Activated effector memory CD4-positive, alpha-beta T cell treated with anti-CD3 and anti-CD28 coated beads, Interleukin-2, amount 50 U/mL, for 16 hours (primary cell): ENCODE results near the gene RAPGEF5.
A peak's percentile ranks its signal among the peaks of the same experiment; 100 is the strongest.
"Not testable (repeated sequence)": the region's sequence is repeated elsewhere in the genome, so short reads cannot be mapped to it uniquely, and the experiment has no call there.

ENCODE experiments used
- DNase-seq: peaks from one replicate; pipeline ENCODE4 v3.0.0-alpha.2; 2020

The RAPGEF5 gene

GRCh38 chr7:22113041-22113440, 243.9 kb downstream of the RAPGEF5 start:
- DNase-seq: no peak

GRCh38 chr7:22111661-22112060, 245.3 kb downstream of the RAPGEF5 start:
- DNase-seq: no peak

GRCh38 chr7:22110881-22111280, 246.1 kb downstream of the RAPGEF5 start:
- no peak for DNase-seq

GRCh38 chr7:22110227-22110839, 246.6 kb downstream of the RAPGEF5 start:
- peak; percentile 78 for DNase-seq

- no peak for DNase-seq
Observed at GRCh38 chr7:22109761-22110160, 247.2 kb downstream of the RAPGEF5 start.

- no peak for DNase-seq
Observed at GRCh38 chr7:22108151-22108845, 248.7 kb downstream of the RAPGEF5 start.

GRCh38 chr7:22105550-22105949, 251.4 kb downstream of the RAPGEF5 start:
- no peak for DNase-seq

- DNase-seq: no peak
Observed at GRCh38 chr7:22094413-22095342, 262.3 kb downstream of the RAPGEF5 start.

- no peak for DNase-seq
Observed at GRCh38 chr7:22093936-22094335, 263.0 kb downstream of the RAPGEF5 start.

- DNase-seq: no peak
Observed at GRCh38 chr7:22093001-22093400, 264.0 kb downstream of the RAPGEF5 start.

- not testable (repeated sequence) for DNase-seq
Observed at GRCh38 chr7:22090958-22091525, 265.9 kb downstream of the RAPGEF5 start.

- no peak for DNase-seq
Observed at GRCh38 chr7:22090512-22090911, 266.4 kb downstream of the RAPGEF5 start.

GRCh38 chr7:22090107-22090506, 266.8 kb downstream of the RAPGEF5 start:
- no peak for DNase-seq

GRCh38 chr7:22088827-22089226, 268.1 kb downstream of the RAPGEF5 start:
- DNase-seq: no peak

- DNase-seq: no peak
Observed at GRCh38 chr7:22087861-22088260, 269.1 kb downstream of the RAPGEF5 start.

GRCh38 chr7:22083704-22084240, 273.2 kb downstream of the RAPGEF5 start:
- no peak for DNase-seq

- peak; percentile 92 for DNase-seq
Observed at GRCh38 chr7:22082886-22083703, 273.9 kb downstream of the RAPGEF5 start.

GRCh38 chr7:22082553-22082885, 274.4 kb downstream of the RAPGEF5 start:
- DNase-seq: no peak

GRCh38 chr7:22080219-22080618, 276.7 kb downstream of the RAPGEF5 start:
- DNase-seq: not testable (repeated sequence)

- DNase-seq: not testable (repeated sequence)
Observed at GRCh38 chr7:22078872-22079271, 278.1 kb downstream of the RAPGEF5 start.

- DNase-seq: no peak
Observed at GRCh38 chr7:22075561-22075960, 281.4 kb downstream of the RAPGEF5 start.

- DNase-seq: no peak
Observed at GRCh38 chr7:22074897-22075296, 282.1 kb downstream of the RAPGEF5 start.
